ENCODE results near the gene CD52. TPM values are rescaled to one million over a fixed set of nuclear protein-coding genes. Genes with fewer than 3 reads are reported as not detected.

Gene CD52
- total RNA-seq, 2 donors from 2014 or later: 343 to 698 TPM

DNA sequence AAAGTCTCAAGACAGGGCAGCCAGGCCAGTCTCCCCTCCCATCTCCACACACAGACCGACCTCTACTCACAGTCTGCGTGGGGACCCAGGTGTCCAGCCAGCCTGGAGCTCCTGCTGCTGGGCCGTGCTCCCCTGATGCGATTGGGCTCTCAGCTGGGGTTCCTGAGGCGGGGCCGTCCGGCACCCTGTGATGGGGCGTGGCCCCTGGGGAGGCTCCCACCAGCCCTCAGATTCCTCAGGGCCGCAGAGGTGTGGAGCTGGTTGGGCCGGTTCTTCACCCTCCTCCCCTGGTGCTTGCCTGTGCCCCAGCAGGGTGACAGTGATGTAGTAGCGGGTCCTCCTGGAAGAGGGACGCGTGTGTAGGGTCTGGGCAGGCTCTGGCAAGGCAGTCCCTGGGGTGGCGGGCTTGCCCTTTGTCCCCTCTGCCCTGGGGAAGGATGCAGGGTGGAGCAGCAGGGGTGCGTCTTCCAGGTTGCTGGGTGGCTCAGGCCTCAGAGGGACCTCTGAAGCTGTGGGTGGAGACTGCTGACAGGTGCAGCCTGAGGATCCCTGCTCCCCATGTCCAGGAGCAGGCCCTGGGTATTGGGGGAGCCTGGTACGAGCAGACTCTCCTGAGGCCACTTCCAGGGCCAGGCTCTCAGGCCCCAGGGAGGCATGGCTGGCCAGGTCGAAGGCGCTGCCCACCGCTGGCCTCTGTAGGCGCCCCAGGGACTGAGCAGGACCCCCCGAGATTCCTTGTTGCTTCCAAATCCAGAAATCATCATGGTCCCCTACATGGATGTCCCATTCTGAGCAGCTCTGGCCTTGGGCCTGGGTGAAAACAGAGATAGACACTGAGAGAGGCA lies 36.4 kb downstream of the CD52 start, which contains the start of gene CRYBG2:
CRYBG2 (minus strand) TSS at position 155 of the 845 bp plus-strand sequence. CDS start 7,473 bp downstream, outside the sequence.
- Mint-ChIP-seq H3K36me3 (no peaks in the 10 kb centered on the region), H3K9me3 (no peaks in the 10 kb centered on the region), H3K27ac (no peak within 1 kb of the TSS)
- ATAC-seq (no peak), DNase-seq (ENCODE audit: low spot score in 2 of 2) (no peak)

DNA sequence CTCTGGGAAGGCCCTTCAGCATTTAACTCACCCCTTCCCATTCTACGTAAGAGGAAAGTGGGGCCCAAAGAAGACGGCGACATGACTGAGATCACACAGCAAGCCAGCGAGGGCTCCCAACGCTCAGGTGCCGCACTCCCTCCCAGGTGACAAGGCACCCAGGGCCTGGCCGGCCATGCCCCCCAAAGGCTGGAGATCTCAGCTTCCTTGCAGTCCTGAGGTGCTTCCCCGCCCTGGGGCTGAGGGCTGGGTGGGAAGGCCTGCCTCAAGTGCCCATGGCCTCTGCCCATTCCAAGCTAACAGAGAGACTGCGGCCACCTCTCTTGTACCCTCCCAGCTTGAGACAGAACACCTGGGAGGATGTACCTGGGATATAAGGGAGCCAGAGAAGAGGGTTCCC lies 37.2 kb downstream of the CD52 start:
- ATAC-seq (no peak), DNase-seq (ENCODE audit: low spot score in 2 of 2) (no peak)
- H3K9me3 Mint-ChIP-seq: no peaks in the 10 kb centered on the region
- H3K36me3 Mint-ChIP-seq: no peaks in the 10 kb centered on the region
- H3K27ac Mint-ChIP-seq: no peak overlapping the region

DNA sequence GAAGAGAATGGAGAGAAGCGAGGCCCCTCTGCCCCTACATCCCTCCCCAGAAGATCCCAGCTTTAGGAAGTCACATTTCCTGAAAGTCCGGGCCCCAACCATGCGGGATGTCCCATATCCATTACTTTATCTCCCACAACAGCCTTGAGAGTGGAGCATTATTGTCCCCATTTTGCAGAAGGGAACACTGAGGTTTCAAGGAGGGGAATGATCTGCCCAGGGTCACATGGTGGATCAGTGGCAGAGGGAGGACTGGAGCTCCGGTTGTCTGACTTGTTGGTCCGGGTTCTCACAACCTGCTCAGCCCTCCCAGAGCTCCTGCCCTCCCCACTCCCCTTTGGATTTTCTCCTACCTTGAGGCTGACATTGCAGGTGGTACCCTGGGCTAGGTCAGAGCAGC lies 38.3 kb downstream of the CD52 start:
- H3K27ac Mint-ChIP-seq: no peak overlapping the region
- no peaks in the 10 kb centered on the region for H3K36me3 Mint-ChIP-seq
- H3K9me3 Mint-ChIP-seq: no peaks in the 10 kb centered on the region
- ATAC-seq (no peak), DNase-seq (ENCODE audit: low spot score in 2 of 2) (no peak)

DNA sequence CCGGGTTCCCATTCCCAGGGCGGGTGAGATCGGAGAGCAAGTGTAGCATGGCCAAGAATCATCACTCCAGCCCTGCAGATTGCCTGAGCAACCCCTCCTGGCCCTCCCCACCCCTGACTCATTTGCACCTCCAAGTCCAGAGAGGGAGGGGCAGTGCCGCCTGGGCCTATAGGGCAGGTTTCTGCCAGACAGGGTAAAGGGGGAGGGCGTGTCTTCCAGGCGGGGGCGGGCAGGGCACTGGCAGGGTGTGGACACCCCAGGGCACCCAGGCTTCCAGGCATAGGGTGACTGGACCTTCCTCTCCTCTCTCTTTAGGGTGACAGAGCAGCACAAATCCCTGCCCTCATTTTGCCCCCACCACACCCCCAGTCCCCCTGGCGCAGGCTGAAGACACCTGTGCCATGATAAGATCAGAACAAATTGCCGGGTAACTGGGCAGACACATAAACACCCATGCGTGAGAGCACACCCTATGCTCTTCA lies 39.4 kb downstream of the CD52 start:
- H3K36me3 Mint-ChIP-seq: no peaks in the 10 kb centered on the region
- no peak for DNase-seq (ENCODE audit: low spot score in 2 of 2)
- H3K9me3 Mint-ChIP-seq: no peaks in the 10 kb centered on the region
- ATAC-seq: no peak
- no peak overlapping the region for H3K27ac Mint-ChIP-seq

DNA sequence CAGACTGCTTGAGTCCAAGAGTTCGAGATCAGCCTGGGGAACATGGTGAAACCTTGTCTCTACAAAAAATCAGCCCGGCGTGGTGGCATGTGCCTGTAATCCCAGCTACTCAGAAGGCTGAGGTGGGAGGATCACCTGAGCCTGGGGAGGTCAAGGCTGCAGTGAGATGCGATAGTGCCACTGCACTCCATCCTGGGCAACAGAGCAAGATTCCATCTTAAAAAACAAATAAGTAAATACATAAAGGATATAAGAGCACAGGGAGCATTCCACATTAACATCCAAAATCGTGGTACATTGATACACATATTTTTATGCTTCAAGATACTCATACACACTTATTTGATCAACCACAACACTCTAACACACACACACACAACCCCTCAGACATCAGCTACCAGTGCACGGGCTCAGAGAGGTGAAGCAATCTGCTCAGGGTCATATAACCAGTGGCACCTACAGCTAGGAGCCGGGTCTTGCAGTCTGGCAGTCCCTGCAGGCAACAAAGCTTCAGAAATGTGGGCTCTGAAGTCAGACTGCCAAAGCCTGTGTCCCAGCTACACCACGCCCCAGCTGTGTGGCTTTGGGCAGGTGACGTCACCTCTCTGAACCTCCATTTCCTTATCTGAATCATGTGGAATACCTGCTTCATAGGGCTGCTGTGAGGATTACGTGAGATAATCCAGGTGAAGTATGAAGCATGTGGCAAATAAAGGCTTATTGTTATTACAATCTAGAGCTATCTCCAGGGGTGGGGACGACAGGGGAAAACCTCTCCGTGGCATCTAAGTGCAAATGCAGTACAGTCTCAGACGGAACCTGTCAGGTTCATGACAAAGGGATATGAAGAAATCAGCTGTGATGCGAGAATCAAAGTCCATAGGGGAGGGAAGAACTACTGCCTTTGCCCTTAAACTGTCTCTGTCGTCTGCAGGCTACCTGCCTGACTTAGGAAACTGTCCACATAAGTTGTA lies 40.9 kb downstream of the CD52 start:
- peak; percentile 79 to 87 for ATAC-seq
- no peak overlapping the region for H3K27ac Mint-ChIP-seq
- H3K36me3 Mint-ChIP-seq: no peaks in the 10 kb centered on the region
- peak in 1 of 2 donors; percentile 65 for DNase-seq (ENCODE audit: low spot score in 2 of 2)
- H3K9me3 Mint-ChIP-seq: no peaks in the 10 kb centered on the region

DNA sequence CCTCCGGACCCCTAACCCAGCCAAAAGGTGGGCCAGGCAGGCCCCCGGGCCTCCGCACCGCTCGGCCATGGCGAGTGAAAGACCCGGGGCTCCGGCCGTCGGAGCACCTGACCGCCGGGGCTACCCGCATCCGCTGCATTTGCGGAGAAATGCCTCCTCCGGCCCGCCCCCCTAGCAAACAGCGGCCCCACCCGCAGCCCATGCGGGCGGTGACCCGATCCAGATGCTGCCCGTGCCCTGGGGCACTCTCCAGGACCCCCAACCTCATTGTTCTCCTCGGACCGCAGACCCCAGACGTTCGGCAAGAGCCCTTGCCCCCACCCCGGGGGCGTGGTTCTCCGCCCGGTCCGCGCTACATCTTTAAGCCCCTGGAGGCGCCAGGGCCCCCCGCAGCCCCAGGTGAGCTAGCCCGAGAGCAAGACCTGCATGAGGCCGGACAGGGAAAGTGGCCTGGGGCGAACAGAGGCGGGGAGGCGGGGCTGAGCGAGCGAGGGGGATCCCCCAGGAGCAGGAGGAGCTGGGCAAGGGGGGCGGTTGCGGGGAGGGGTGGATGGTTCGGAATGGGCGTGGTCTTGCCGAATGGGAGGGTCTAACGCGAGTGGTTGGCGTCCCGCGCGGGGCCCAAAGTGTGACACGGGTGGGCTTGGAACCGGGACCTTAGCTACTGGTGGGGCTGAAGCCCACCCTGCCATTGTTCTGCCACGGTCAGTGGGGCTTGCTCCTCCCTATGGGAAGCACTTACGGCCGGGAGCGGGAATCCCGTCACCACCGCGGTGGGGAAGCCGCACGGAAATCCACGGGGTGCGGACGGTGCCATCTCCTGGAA lies 42.4 kb downstream of the CD52 start:
- no peaks in the 10 kb centered on the region for H3K9me3 Mint-ChIP-seq
- no peak overlapping the region for H3K27ac Mint-ChIP-seq
- peak in 1 of 2 donors; percentile 29 for ATAC-seq

DNA sequence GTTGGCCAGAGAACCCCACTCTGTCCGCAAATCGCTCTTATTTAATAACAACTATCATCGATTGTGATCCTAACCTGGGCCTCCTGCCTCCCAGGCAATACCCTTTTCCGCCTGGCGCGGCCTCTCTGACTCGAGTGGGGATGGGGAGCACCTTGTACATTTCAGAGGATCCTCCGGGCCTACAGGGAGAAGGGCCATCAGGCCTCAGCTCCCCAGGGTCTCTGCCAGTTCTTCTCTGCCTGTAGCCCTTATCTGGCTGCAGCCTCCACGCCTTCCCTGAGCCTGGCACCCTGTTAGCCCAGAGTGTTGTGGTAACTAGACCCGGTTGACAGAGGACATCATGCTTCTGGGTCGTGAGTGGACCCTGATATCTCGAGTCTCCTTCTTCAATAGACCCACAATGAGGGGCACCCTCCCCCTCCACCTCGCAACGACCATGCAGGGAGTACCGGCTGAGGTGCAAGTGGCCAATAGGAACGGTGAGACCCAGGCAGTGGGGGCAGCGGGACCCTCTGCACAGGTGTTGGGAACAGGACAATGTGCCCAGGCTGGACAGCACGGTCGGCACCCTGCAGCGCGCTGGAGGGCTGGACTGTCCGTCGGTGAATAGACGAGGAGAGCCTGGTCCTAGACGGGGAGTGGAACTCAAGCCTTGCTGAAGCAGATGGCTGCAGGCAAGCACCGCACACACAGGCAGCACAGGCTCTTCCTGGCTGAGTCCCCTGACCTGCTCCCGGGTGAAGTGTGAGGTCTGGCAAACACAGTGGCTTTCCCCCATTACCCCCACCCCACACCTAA lies 43.2 kb downstream of the CD52 start:
- ATAC-seq: no peak
- H3K36me3 Mint-ChIP-seq: no peaks in the 10 kb centered on the region
- H3K9me3 Mint-ChIP-seq: no peaks in the 10 kb centered on the region
- no peak for DNase-seq (ENCODE audit: low spot score in 2 of 2)
- no peak overlapping the region for H3K27ac Mint-ChIP-seq

More for the DNA sequence above, 42.4 kb downstream of the CD52 start:
- no peaks in the 10 kb centered on the region for H3K36me3 Mint-ChIP-seq
- DNase-seq (ENCODE audit: low spot score in 2 of 2): peak in 1 of 2 donors; percentile 26

DNA sequence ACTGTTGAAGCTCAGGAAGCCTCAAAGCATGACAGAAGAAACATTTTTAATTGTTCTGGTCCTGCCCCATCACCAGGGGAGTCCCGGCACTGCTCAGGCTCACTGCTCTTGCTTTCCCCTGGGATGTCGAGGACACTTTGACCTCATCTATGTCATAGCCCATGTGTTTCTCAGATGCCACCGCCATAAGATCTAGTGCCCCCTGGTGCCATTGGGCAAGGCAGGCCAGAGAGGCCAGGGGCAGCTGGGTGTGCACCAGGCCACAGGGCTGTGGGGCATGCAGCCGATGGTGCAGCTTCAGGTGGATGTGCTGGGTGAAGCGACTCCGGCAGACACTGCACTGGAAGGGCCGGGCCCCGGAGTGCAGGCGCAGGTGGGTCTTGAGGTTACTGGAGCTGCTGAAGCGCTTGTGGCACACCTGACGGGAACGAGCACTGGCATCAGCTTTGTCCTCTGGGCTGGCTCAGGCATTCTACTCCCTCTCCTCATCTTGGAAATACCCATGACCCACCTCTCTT lies 43.9 kb downstream of the CD52 start:
- H3K36me3 Mint-ChIP-seq: no peaks in the 10 kb centered on the region
- H3K9me3 Mint-ChIP-seq: no peaks in the 10 kb centered on the region
- ATAC-seq (no peak), DNase-seq (ENCODE audit: low spot score in 2 of 2) (no peak)
- no peak overlapping the region for H3K27ac Mint-ChIP-seq

DNA sequence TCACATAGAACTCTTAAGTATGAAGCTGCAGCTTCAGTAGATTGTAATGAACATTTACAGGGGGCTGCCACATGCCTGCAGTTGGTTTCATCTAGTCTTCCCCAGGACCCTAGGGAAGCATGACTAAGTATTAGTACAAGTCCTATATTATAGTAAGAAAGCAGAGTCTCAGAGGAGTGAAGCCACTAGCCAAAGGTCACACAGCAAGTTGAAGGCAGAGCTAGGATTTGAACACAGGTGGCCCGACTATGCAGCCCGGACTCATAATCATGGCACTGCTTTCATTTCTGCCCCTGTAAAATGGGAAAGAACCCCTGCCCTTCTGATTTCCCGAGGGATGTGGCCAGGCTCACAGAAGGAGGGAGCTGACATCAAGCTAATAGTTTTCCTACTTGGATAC lies 44.6 kb downstream of the CD52 start:
- DNase-seq (ENCODE audit: low spot score in 2 of 2) (no peak), ATAC-seq (no peak)
- Mint-ChIP-seq H3K27ac (no peak overlapping the region), H3K36me3 (no peaks in the 10 kb centered on the region), H3K9me3 (no peaks in the 10 kb centered on the region)

DNA sequence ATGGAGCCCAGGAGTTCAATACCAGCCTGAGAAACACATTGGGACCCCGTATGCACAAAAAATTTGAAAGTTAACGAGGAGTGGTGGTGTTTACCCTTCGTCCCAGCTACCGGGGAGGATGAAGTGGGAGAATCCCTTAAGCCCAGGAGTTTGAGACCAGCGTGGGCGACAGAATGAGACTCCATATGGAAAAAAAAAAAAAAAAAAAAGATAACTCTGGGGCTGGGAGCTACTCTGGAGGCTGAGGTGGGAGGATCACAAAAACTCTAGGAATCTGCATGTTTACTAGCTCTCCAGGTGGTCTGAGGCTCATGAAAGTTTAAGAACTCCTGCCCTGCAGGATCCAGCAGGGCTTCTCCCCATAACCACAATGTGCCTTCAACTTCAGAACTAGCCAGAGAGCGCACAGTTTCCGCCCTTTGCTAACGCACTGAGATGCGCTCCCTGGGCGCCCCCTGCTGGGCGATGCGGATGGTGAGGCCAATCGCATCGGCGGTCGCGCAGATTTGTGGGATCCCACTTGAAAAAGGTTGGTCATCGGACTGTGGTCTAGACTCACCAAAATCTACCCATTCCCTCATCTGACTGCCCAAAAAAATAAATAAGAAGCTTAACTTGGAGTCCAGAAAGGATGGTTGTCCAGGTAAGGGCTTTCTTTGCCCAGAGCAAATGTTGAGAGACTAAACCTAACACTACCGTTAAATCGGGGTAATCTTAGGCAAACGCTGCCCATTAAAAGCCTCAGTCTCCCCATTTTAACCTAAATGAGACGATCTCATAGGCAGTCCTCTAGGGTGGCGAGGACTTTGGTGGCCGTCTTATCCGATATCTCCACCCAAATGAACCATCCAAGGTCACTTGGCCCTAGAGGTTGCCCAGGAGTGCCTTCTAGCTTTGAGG lies 46.0 kb downstream of the CD52 start:
- Mint-ChIP-seq H3K36me3 (no peaks in the 10 kb centered on the region), H3K9me3 (no peaks in the 10 kb centered on the region), H3K27ac (no peak overlapping the region)
- ATAC-seq (peak; percentile 77 to 88), DNase-seq (ENCODE audit: low spot score in 2 of 2) (peak; percentile 82 to 94)

DNA sequence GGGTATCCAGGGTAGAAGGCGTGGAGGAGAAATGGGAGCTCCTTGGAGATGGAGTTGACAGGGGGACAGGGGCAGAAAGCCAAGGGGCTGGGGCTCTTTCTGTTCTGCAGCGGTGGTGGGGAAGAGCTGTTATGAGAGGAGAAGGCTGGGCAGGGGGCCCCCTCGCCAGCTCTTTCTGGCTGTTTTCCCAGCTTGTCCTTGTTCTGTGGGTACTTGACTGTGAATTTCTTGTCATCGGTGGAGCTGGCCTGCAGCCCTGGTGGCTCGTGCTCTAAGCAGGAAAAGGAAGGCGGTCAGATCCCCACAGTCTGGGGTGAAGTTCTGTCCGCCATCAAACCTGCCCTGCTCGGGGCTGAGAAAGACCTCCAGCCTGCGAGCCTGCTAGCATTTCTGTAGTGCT lies 47.2 kb downstream of the CD52 start:
- ATAC-seq (no peak), DNase-seq (ENCODE audit: low spot score in 2 of 2) (no peak)
- Mint-ChIP-seq H3K9me3 (no peaks in the 10 kb centered on the region), H3K36me3 (no peaks in the 10 kb centered on the region), H3K27ac (no peak overlapping the region)

DNA sequence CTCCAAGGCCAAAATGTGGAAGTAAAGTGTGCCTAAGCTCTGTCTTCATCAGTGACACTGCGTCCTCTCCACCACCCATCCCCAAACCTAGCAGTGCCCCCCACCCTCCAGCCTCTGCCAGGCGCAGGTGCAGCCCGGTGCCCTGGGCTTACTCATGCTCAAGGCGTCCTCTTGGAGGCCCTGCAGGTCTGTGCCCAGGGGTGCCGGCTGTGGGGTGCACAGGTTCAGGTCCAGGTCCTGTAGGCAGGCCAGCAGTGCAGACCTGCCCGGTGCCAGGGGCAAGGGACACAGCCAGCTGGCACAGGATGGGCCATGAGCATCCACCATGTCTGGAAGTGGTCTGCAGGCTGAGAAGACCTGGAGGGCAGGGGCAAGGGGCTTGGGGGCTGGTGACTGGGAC lies 49.7 kb downstream of the CD52 start:
- H3K27ac Mint-ChIP-seq: no peak overlapping the region
- H3K9me3 Mint-ChIP-seq: peaks cover 0 to 4% of the 10 kb centered on the region in 2 donors
- no peaks in the 10 kb centered on the region for H3K36me3 Mint-ChIP-seq
- DNase-seq (ENCODE audit: low spot score in 2 of 2) (no peak), ATAC-seq (no peak)

DNA sequence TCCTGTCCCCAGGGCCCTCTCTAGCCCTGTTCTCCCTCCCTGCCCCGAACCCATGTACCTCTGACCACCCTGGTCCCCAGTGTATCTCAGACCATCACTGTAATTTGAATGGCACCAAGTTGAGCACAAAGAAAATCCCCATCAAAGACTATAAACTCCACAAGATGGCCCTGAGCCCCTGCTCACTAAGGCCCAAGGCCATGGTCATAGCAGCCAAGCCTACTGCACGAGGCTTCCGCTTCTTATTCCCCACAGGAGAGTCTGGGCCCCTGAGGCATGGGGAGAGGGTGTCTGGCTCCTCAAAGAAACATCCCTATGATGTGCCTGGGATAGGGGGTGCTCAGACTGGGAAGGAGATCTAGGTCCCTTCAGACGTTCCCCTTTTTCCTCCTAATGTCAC lies 50.2 kb downstream of the CD52 start:
- H3K27ac Mint-ChIP-seq: no peak overlapping the region
- H3K9me3 Mint-ChIP-seq: peaks cover 0 to 4% of the 10 kb centered on the region in 2 donors
- no peaks in the 10 kb centered on the region for H3K36me3 Mint-ChIP-seq
- DNase-seq (ENCODE audit: low spot score in 2 of 2) (no peak), ATAC-seq (no peak)

DNA sequence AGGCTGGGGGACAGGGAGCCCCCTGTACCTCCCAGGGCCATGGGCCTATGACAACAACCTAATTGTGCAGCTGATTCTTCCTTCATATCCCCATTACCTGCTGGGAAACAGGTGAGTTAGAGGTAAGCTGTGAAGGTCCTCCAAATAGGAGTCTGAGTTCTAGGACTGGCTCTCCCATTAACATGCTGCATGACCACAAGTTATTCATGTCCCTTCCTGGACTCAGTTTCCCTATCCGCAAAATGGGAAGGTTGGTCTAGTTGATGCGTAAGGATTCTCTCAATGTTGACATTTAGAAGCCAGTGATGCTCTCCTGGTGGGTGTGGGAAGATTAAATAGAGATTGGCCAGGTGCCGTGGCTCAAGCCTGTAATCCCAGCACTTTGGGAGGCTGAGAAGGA lies 50.7 kb downstream of the CD52 start:
- DNase-seq (ENCODE audit: low spot score in 2 of 2) (no peak), ATAC-seq (no peak)
- H3K27ac Mint-ChIP-seq: no peak overlapping the region

More for the DNA sequence above, 50.7 kb downstream of the CD52 start:
- no peaks in the 10 kb centered on the region for H3K36me3 Mint-ChIP-seq
- peaks cover 0 to 4% of the 10 kb centered on the region in 2 donors for H3K9me3 Mint-ChIP-seq

Data from activated naive CD4-positive, alpha-beta T cell treated with anti-CD3 and anti-CD28 coated beads, Interleukin-2, amount 50 U/mL, for 72 hours (primary cell).